NB4 (cell line): ENCODE measurements around the gene C14orf132.

Experiments used
- DNase-seq: peaks from one replicate; pipeline ENCODE4 v3.0.0; 2010; ENCODE audit warnings: low read depth
- H3K4me3 ChIP-seq: one replicate; pipeline ENCODE4 v1.5.1; 2011; ENCODE audit warnings: mild to moderate bottlenecking, low read depth, low read length, moderate library complexity
- CTCF ChIP-seq: IDR thresholded peaks from one replicate; pipeline ENCODE4 v1.5.1; 2012; ENCODE audit warnings: low read depth, low read length
- MAX ChIP-seq: IDR thresholded peaks from 2 replicates; pipeline ENCODE4 v1.6.1; 2011; ENCODE audit warnings: low read depth, low read length
- MYC ChIP-seq: IDR thresholded peaks from 2 replicates; pipeline ENCODE4 v1.6.1; 2011; ENCODE audit warnings: low read depth, low read length
- POLR2A ChIP-seq: IDR thresholded peaks from 2 replicates; pipeline ENCODE4 v1.6.1; 2011; ENCODE audit warnings: mild to moderate bottlenecking; ENCODE audit not compliant: insufficient read length; ENCODE audit errors: extremely low read depth

Gene C14orf132

GRCh38 chr14:96037891-96038557 lies 1.1 kb upstream of the C14orf132 start:
- no peak overlapping the region for H3K4me3 ChIP-seq
- TF ChIP-seq CTCF = no peak
- TF ChIP-seq MAX = no peak
- TF ChIP-seq POLR2A = no peak
- no peak for TF ChIP-seq MYC
- no peak for DNase-seq

- no peak overlapping the region for H3K4me3 ChIP-seq
- DNase-seq = no peak
- no peak for TF ChIP-seq CTCF
- no peak for TF ChIP-seq POLR2A
- TF ChIP-seq MAX = no peak
- TF ChIP-seq MYC = no peak
Observed at GRCh38 chr14:96038558-96038919, 623 bp upstream of the C14orf132 start.

GRCh38 chr14:96039633-96040311 lies 610 bp downstream of the C14orf132 start:
- no peak for TF ChIP-seq POLR2A
- TF ChIP-seq CTCF = no peak
- TF ChIP-seq MYC = no peak
- TF ChIP-seq MAX = no peak
- no peak overlapping the region for H3K4me3 ChIP-seq
- no peak for DNase-seq

GRCh38 chr14:96040828-96041371 lies 1.7 kb downstream of the C14orf132 start:
- DNase-seq = no peak
- no peak overlapping the region for H3K4me3 ChIP-seq
- TF ChIP-seq CTCF (no peak), POLR2A (no peak), MYC (no peak), MAX (no peak)

GRCh38 chr14:96042248-96042930 lies 3.2 kb downstream of the C14orf132 start:
- TF ChIP-seq POLR2A (no peak), MYC (no peak), CTCF (no peak), MAX (no peak)
- no peak overlapping the region for H3K4me3 ChIP-seq
- DNase-seq = no peak
